Measurements from ENCODE around the gene CBFA2T2. TPM values are rescaled to one million over a fixed set of nuclear protein-coding genes. Genes with fewer than 3 reads are reported as not detected.
"Not testable (repeated sequence)": the region's sequence is repeated elsewhere in the genome, so short reads cannot be mapped to it uniquely, and the experiment has no call there.

The CBFA2T2 gene
- polyA plus RNA-seq, 3 donors: 1.7 to 9.7 (median 4.9) TPM

DNA sequence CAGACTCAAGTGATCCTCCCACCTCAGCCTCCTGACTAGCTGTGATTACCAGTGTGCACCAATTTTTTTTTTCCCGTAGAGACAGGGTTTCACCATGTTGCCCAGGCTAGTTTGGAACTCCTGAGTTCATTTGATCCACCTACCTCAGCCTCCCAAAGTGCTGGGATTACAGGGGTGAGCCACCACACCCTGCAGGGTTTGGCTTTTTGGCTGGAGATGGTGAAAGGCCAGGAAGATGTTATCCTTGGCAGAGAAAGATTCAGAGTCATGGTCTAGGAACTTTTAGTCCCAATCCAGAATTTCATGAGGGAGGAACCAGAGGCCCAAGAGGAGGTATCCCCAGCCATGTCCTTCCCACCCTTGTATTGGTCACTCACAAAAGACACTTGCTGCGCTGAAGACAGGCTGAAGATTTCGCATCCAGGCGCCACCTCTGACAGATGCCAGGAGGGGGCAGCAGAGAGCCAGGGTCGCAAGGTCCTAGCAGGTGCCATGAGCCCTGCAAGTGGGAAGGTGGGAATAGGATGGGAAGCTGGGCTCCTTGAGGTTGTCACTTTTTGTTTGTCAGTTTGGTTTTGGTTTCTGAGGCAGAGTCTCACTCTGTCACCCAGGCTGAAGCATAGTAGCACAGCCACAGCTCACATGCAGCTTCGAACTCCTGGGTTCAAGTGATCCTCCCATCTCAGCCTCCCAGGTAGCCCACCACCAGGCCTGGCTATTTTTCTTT lies 32.8 kb upstream of the CBFA2T2 start:
- H3K4me3 ChIP-seq (replicated peaks in 1 of 3; ENCODE audit: low read depth in 2 of 3, low read length in 3 of 3); H3K4me1 ChIP-seq (ENCODE audit: control insufficient read depth in 1 of 2, insufficient read depth in 2 of 2, low read length in 2 of 2); H3K79me2 ChIP-seq (ENCODE audit: insufficient read depth, low read length); H3K27me3 Mint-ChIP-seq (ENCODE audit: low read depth in 3 of 3); H3K9ac ChIP-seq (ENCODE audit: insufficient read depth, low read length, poor library complexity, severe bottlenecking); H2AFZ ChIP-seq (ENCODE audit: insufficient read depth, low read depth, low read length, poor library complexity, severe bottlenecking); H3K27me3 ChIP-seq (ENCODE audit: control insufficient read depth in 2 of 2, insufficient read depth in 2 of 2, low read length in 2 of 2); H3K36me3 ChIP-seq (replicated peaks in 1 of 2; ENCODE audit: control insufficient read depth in 1 of 2, insufficient read depth in 2 of 2, low read length in 2 of 2); H3K4me2 ChIP-seq (replicated peaks; ENCODE audit: extremely low read depth, low read length, poor library complexity, severe bottlenecking); H3K9me3 ChIP-seq (replicated peaks in 1 of 2; ENCODE audit: control insufficient read depth in 1 of 2, insufficient read depth in 1 of 2, low read length in 2 of 2); H3K36me3 Mint-ChIP-seq; H3K27ac ChIP-seq (ENCODE audit: low read depth in 1 of 2, low read length in 2 of 2); H4K20me1 ChIP-seq (ENCODE audit: insufficient read depth, low read length); H3K4me1 Mint-ChIP-seq; H3K9me3 Mint-ChIP-seq: not testable (repeated sequence)
- intact Hi-C loops (cut with micrococcal nuclease): loop anchor here (2.0 to 5.0 kb wide), 2 partner anchors 210 kb away; partner anchors contain the start of gene ACTL10 (in 2 of the 2)
- peak; percentile 68 to 75 (median 71) for DNase-seq
- 24% methylated on average over 5 of the region's 6 CpGs for WGBS (ENCODE audit: insufficient coverage)
- H3K4me3 Mint-ChIP-seq: peak overlapping the region in 1 of 2 donors; percentile 24
- TF ChIP-seq, protein P1, sequence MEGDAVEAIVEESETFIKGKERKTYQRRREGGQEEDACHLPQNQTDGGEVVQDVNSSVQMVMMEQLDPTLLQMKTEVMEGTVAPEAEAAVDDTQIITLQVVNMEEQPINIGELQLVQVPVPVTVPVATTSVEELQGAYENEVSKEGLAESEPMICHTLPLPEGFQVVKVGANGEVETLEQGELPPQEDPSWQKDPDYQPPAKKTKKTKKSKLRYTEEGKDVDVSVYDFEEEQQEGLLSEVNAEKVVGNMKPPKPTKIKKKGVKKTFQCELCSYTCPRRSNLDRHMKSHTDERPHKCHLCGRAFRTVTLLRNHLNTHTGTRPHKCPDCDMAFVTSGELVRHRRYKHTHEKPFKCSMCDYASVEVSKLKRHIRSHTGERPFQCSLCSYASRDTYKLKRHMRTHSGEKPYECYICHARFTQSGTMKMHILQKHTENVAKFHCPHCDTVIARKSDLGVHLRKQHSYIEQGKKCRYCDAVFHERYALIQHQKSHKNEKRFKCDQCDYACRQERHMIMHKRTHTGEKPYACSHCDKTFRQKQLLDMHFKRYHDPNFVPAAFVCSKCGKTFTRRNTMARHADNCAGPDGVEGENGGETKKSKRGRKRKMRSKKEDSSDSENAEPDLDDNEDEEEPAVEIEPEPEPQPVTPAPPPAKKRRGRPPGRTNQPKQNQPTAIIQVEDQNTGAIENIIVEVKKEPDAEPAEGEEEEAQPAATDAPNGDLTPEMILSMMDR (IDR thresholded peaks at IDR 0.05): peak; percentile 95
- H3K27ac Mint-ChIP-seq: peak overlapping the region in 1 of 7 donors; percentile 9

GRCh38 chr20:33459599-33459998 lies 30.3 kb upstream of the CBFA2T2 start:
- DNase-seq: no peak
- Mint-ChIP-seq H3K4me3 (no peak overlapping the region), H3K36me3 (no peaks in the 10 kb centered on the region), H3K9me3 (no peaks in the 10 kb centered on the region), H3K27ac (no peak overlapping the region), H3K27me3 (ENCODE audit: low read depth in 3 of 3) (peaks cover 1 to 4% (median 2%) of the 10 kb centered on the region in 3 donors), H3K4me1 (peaks cover 2% of the 10 kb centered on the region)
- no peak overlapping the region for H3K27ac ChIP-seq (ENCODE audit: low read depth in 1 of 2, low read length in 2 of 2)
- no peaks in the 10 kb centered on the region for H3K36me3 ChIP-seq (replicated peaks in 1 of 2; ENCODE audit: control insufficient read depth in 1 of 2, insufficient read depth in 2 of 2, low read length in 2 of 2)
- TF ChIP-seq, protein P1 (IDR thresholded peaks at IDR 0.05): no peak
- H3K79me2 ChIP-seq (ENCODE audit: insufficient read depth, low read length): no peaks in the 10 kb centered on the region
- intact Hi-C loops (cut with micrococcal nuclease): loop anchor here in 1 of 2 donors (5.0 kb wide), 1 partner anchor 208 kb away; the partner anchor contains the start of gene ACTL10
- no peaks in the 10 kb centered on the region for H3K4me1 ChIP-seq (ENCODE audit: control insufficient read depth in 1 of 2, insufficient read depth in 2 of 2, low read length in 2 of 2)
- H2AFZ ChIP-seq (ENCODE audit: insufficient read depth, low read depth, low read length, poor library complexity, severe bottlenecking): no peak overlapping the region
- 74% methylated on average over 3 of the region's 7 CpGs for whole genome bisulfite sequencing (ENCODE audit: insufficient coverage)
- no peak overlapping the region for H3K4me2 ChIP-seq (replicated peaks; ENCODE audit: extremely low read depth, low read length, poor library complexity, severe bottlenecking)
- H3K4me3 ChIP-seq (replicated peaks in 1 of 3; ENCODE audit: low read depth in 2 of 3, low read length in 3 of 3): no peak overlapping the region
- no peak overlapping the region for H3K9ac ChIP-seq (ENCODE audit: insufficient read depth, low read length, poor library complexity, severe bottlenecking)
- H4K20me1 ChIP-seq (ENCODE audit: insufficient read depth, low read length): no peaks in the 10 kb centered on the region
- H3K27me3 ChIP-seq (ENCODE audit: control insufficient read depth in 2 of 2, insufficient read depth in 2 of 2, low read length in 2 of 2): no peaks in the 10 kb centered on the region
- no peaks in the 10 kb centered on the region for H3K9me3 ChIP-seq (replicated peaks in 1 of 2; ENCODE audit: control insufficient read depth in 1 of 2, insufficient read depth in 1 of 2, low read length in 2 of 2)

Data from CD14-positive monocyte (primary cell).